Measurements from ENCODE around the gene WDSUB1.

DNA sequence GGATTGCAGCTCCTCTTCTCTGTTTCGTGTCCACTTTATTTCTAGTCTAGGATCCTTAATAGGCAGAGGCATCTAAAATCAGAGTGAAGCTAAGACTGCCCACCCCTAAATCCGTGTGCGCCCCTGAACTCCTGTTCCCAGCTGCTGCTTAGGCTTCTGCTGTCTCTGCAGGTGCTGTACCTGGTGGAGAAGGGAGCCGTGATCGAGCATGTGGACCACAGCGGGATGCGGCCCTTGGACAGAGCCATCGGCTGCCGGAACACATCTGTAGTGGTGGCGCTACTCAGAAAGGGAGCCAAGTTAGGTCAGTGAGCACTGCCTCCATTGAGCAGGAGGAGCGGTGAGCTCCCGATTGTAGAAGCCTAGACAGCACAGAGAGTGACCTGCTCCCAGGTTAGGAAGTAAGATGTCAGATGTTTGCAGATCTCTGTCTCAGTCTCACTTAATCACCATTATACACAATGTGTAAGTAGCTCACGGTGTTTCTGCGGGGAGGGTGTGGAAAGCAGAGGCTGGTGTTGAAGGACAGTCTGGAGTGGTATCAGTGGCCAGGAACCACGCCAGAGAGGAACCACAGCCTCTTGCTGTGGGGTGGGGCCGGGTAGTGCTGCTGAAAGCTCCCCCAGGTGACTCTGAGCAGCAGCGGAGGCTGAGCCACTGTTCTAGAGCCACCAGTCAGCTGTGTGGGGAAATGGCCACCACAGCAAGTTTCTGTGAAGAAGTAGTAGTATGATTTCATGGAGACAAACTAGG is 62.3 kb downstream of the WDSUB1 start:
- TF ChIP-seq, protein P1, sequence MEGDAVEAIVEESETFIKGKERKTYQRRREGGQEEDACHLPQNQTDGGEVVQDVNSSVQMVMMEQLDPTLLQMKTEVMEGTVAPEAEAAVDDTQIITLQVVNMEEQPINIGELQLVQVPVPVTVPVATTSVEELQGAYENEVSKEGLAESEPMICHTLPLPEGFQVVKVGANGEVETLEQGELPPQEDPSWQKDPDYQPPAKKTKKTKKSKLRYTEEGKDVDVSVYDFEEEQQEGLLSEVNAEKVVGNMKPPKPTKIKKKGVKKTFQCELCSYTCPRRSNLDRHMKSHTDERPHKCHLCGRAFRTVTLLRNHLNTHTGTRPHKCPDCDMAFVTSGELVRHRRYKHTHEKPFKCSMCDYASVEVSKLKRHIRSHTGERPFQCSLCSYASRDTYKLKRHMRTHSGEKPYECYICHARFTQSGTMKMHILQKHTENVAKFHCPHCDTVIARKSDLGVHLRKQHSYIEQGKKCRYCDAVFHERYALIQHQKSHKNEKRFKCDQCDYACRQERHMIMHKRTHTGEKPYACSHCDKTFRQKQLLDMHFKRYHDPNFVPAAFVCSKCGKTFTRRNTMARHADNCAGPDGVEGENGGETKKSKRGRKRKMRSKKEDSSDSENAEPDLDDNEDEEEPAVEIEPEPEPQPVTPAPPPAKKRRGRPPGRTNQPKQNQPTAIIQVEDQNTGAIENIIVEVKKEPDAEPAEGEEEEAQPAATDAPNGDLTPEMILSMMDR (IDR thresholded peaks at IDR 0.05; ENCODE audit: low read depth, low read length, poor library complexity, severe bottlenecking) = no peak
- TF ChIP-seq EZH2phosphoT487 (IDR thresholded peaks at IDR 0.05; ENCODE audit: borderline replicate concordance, low read length) = no peak
